K562 (cell line): ENCODE measurements around the gene AGPAT1.

Source experiments
- CBX5 ChIP-seq: IDR thresholded peaks from 2 replicates; pipeline ENCODE4 v1.6.1; 2014; ENCODE audit warnings: low read depth, borderline replicate concordance
- DMBX1 ChIP-seq: fragments of 250-450 bp; sonication (Bioruptor Pico); IDR thresholded peaks from 2 replicates; pipeline ENCODE4 v1.8.0; 2022; ENCODE audit warnings: inconsistent platforms, mild to moderate bottlenecking, moderate library complexity, borderline replicate concordance
- DPF2 ChIP-seq: fragments of 450-650 bp; IDR thresholded peaks from 2 replicates; pipeline ENCODE4 v1.6.1; 2016
- E2F1 ChIP-seq: sonication (generic); formaldehyde crosslinking; IDR thresholded peaks from 2 replicates; pipeline ENCODE4 v1.8.1; 2023; ENCODE audit warnings: mild to moderate bottlenecking, missing genetic modification reagents, moderate library complexity
- EZH2 ChIP-seq: IDR thresholded peaks from 2 replicates; pipeline ENCODE4 v1.6.1; 2012; ENCODE audit warnings: low read depth, mild to moderate bottlenecking, inconsistent platforms, low read length, borderline replicate concordance
- HCFC1 ChIP-seq: IDR thresholded peaks from 2 replicates; pipeline ENCODE4 v1.6.1; 2012; ENCODE audit warnings: low read depth, low read length, improper control_type of control experiment
- POLR2A ChIP-seq: fragments of 450-650 bp; conservative IDR thresholded peaks from 2 replicates; pipeline ENCODE4 v1.6.1; 2016
- POLR2AphosphoS5 ChIP-seq: IDR thresholded peaks from 2 replicates; pipeline ENCODE4 v1.6.1; 2011; ENCODE audit warnings: mild to moderate bottlenecking, low read depth, low read length, moderate library complexity; ENCODE audit not compliant: control insufficient read depth, insufficient read depth
- ZNF174 ChIP-seq: fragments of 250-450 bp; sonication (Bioruptor Pico); IDR thresholded peaks from 2 replicates; pipeline ENCODE4 v1.4.0; 2020; ENCODE audit warnings: mild to moderate bottlenecking
- ZNF3 ChIP-seq: fragments of 250-450 bp; sonication (Bioruptor Pico); IDR thresholded peaks from 2 replicates; pipeline ENCODE4 v1.5.0; 2021; ENCODE audit warnings: mild to moderate bottlenecking, moderate library complexity
- ZNF318 ChIP-seq, 2 experiments: fragments of 450-650 bp; IDR thresholded peaks; 2 replicates each; pipeline ENCODE4 v1.6.1; 2016; ENCODE audit warnings: mild to moderate bottlenecking in 2 of 2, borderline replicate concordance in 1 of 2, low read depth in 1 of 2, moderate library complexity in 1 of 2

GRCh38 chr6:32181915-32182529 is 6.1 kb upstream of the AGPAT1 start:
- 0 out of 2 replicates have a peak, but pooled peaks have one; percentile 34 for TF ChIP-seq DMBX1 (CRISPR knock-in tag)
- no peak for TF ChIP-seq POLR2A
- no peak for TF ChIP-seq HCFC1
- no peak for TF ChIP-seq EZH2
- TF ChIP-seq DPF2 = 0 out of 2 replicates have a peak, but pooled peaks have one; percentile 18
- no peak for TF ChIP-seq E2F1 (CRISPR knock-in tag)
- no peak for TF ChIP-seq ZNF3 (CRISPR knock-in tag)
- TF ChIP-seq ZNF174 (CRISPR knock-in tag) = no peak
- no peak for TF ChIP-seq POLR2AphosphoS5
- TF ChIP-seq CBX5 = no peak
- no peak for TF ChIP-seq ZNF318 (IDR thresholded peaks at IDR 0.05; ENCODE audit: borderline replicate concordance in 1 of 2, low read depth in 1 of 2)
